A673 (cell line): ENCODE results near the gene BRCA1. TPM values are rescaled to one million over a fixed set of nuclear protein-coding genes. Genes with fewer than 3 reads are reported as not detected.

Experiments
- BruUV-seq: library from RNA; stranded (reverse); fragments of 400-500 nt; replicated peaks from 2 replicates; lab custom pipeline; 2021; lab: Mats Ljungman, UMichigan
- CTCF ChIA-PET: fragments of 300-600 bp; sonication (Branson Sonifier 250); formaldehyde crosslinking; loops from one replicate; lab custom pipeline; 2022; ENCODE audit warnings: antibody characterized with exemption; lab: Charles Lee
- POLR2A ChIA-PET: fragments of 300-600 bp; sonication (Branson Sonifier 250); formaldehyde crosslinking; loops from one replicate; lab custom pipeline; 2022; ENCODE audit warnings: antibody characterized with exemption; ENCODE audit not compliant: low non-redundant PET; lab: Charles Lee
- DNase-seq: peaks from one replicate; pipeline ENCODE4 v3.0.0-alpha.2; 2015; ENCODE audit warnings: low spot score
- H3K27ac ChIP-seq: fragments of 200-600 bp; sonication (generic); 2 replicates; pipeline ENCODE4 v1.5.1; 2016; ENCODE audit warnings: mixed run types, low read depth, mild to moderate bottlenecking, mixed read lengths, antibody characterized with exemption, low read length; ENCODE audit not compliant: poor library complexity, severe bottlenecking
- H3K27me3 ChIP-seq: fragments of 200-600 bp; sonication (generic); replicated peaks from 2 replicates; pipeline ENCODE4 v1.6.1; 2017; ENCODE audit warnings: mixed run types, low read depth, mild to moderate bottlenecking, mixed read lengths, antibody characterized with exemption, low read length; ENCODE audit not compliant: insufficient read depth, poor library complexity
- H3K36me3 ChIP-seq: fragments of 200-600 bp; sonication (generic); 2 replicates; pipeline ENCODE4 v1.6.1; 2016; ENCODE audit warnings: mixed run types, mild to moderate bottlenecking, mixed read lengths, antibody characterized with exemption, low read length; ENCODE audit not compliant: insufficient read depth, poor library complexity, severe bottlenecking
- H3K4me1 ChIP-seq: fragments of 200-600 bp; sonication (generic); 2 replicates; pipeline ENCODE4 v1.6.1; 2017; ENCODE audit warnings: mixed run types, mild to moderate bottlenecking, mixed read lengths, antibody characterized with exemption, low read length; ENCODE audit not compliant: insufficient read depth, poor library complexity, severe bottlenecking
- H3K4me3 ChIP-seq: fragments of 200-600 bp; sonication (generic); 2 replicates; pipeline ENCODE4 v1.5.1; 2016; ENCODE audit warnings: low read depth, mixed run types, mild to moderate bottlenecking, mixed read lengths, low read length; ENCODE audit not compliant: poor library complexity, severe bottlenecking
- H3K9me3 ChIP-seq: fragments of 200-600 bp; sonication (generic); 2 replicates; pipeline ENCODE4 v1.6.1; 2016; ENCODE audit warnings: mixed run types, low read depth, mild to moderate bottlenecking, mixed read lengths, antibody characterized with exemption, low read length; ENCODE audit not compliant: poor library complexity, severe bottlenecking
- EZH2 ChIP-seq: fragments of 200-600 bp; sonication (generic); IDR thresholded peaks from 2 replicates; pipeline ENCODE4 v1.6.1; 2017; ENCODE audit warnings: borderline replicate concordance, low read depth, mild to moderate bottlenecking, mixed read lengths, antibody characterized with exemption, low read length; ENCODE audit not compliant: poor library complexity, severe bottlenecking
- intact Hi-C: fragments of 100-400 bp; cut with micrococcal nuclease; formaldehyde crosslinking; loops from one replicate; pipeline ENCODE4 v1.10.0; 2022; ENCODE audit not compliant: unreplicated experiment
- total RNA-seq: library from RNA; stranded (reverse); gene quantifications from 2 replicates; pipeline ENCODE4 v1.2.3, GENCODE V29; 2021
- TF ChIP-seq, protein P1 (sequence below): fragments of 300-800, 200-600 bp; sonication (generic); conservative IDR thresholded peaks from 2 replicates; pipeline ENCODE4 v1.5.1; 2017; ENCODE audit warnings: low read depth, mild to moderate bottlenecking, antibody characterized with exemption, low read length, moderate library complexity, mixed read lengths

The BRCA1 gene
- total RNA-seq, 1 experiment from 2014 or later = 24.2 TPM

- TF ChIP-seq, protein P1, sequence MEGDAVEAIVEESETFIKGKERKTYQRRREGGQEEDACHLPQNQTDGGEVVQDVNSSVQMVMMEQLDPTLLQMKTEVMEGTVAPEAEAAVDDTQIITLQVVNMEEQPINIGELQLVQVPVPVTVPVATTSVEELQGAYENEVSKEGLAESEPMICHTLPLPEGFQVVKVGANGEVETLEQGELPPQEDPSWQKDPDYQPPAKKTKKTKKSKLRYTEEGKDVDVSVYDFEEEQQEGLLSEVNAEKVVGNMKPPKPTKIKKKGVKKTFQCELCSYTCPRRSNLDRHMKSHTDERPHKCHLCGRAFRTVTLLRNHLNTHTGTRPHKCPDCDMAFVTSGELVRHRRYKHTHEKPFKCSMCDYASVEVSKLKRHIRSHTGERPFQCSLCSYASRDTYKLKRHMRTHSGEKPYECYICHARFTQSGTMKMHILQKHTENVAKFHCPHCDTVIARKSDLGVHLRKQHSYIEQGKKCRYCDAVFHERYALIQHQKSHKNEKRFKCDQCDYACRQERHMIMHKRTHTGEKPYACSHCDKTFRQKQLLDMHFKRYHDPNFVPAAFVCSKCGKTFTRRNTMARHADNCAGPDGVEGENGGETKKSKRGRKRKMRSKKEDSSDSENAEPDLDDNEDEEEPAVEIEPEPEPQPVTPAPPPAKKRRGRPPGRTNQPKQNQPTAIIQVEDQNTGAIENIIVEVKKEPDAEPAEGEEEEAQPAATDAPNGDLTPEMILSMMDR = peak; percentile 62
- TF ChIP-seq EZH2 = no peak
- H3K4me3 ChIP-seq = peak within 1 kb of the TSS; percentile 55
- peak; percentile 94 for DNase-seq
- intact Hi-C loops = loop anchor here (10.0 kb wide), 1 partner anchor 100 kb away; the partner anchor contains the start of gene BRCA1
- CTCF ChIA-PET = interaction anchor here (0.5 to 1.2 kb wide), 5 partner anchors 9 to 291 kb away, joined by 3 to 7 read pairs (median 3); partner anchors contain the start of gene RPL27
- no peaks in the 10 kb centered on the region for H3K36me3 ChIP-seq
- no peaks in the 10 kb centered on the region for H3K27me3 ChIP-seq
- no peaks in the 10 kb centered on the region for H3K9me3 ChIP-seq
- no TSS peak for BruUV-seq
- POLR2A ChIA-PET = interaction anchor here (0.6 to 0.9 kb wide), 2 partner anchors 19 to 27 kb away, joined by 3 to 6 read pairs; partner anchors contain the start of gene RPL27
- H3K4me1 ChIP-seq = no peaks in the 10 kb centered on the region
- peak within 1 kb of the TSS; percentile 77 for H3K27ac ChIP-seq
Observed at GRCh38 chr17:43024407-43025289, 100.5 kb downstream of the BRCA1 start, which contains the start of gene RND2. TSS of gene RND2 (plus strand) at chr17:43025231. CDS start at chr17:43025348, 117 bp downstream.

DNA sequence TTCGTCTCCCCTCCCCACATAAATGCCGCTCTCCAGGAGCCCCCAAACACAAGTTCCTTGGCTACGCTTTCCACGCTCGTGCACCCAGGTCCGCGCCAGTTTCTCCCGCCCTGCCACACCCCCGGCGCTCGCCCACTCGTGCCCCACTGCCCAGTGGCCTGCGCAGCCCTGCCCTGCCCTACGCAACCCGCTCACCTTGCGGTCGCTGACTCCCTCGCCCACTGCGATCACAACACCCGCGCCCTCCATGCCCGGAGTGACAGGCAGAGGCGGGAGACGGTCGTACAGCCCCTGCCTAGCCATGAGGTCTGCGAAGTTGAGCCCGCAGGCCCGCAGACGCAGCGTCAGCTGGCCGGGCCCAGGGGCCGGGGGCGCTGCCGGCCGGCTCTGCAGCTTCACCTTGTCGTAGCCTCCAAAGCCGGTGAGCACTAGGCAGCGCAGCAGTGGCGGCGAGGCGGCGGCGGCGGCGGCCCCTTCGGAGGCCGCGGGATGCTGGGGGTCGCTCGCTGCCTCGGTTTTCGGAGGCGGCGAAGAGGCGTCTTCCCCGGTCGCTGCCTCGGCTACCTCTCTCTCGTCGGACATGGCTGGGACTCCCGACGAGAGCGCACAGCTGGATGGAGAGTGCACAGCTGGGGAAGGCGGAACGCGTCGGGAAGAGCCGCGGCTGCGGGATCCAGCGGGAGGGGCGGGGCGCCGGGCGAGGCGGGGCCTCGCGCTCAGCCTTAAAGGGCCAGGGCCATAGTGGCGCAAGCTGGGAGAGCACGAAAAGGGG is 103.2 kb downstream of the BRCA1 start, which contains the start of gene VAT1:
TSS of gene VAT1 (minus strand) at position 645 of the 772 bp plus-strand sequence. CDS start at position 582, 63 bp downstream.
- intact Hi-C loops = loop anchor here (10.0 kb wide), 1 partner anchor 103 kb away; the partner anchor contains the start of gene BRCA1
- POLR2A ChIA-PET = no interaction called here
- CTCF ChIA-PET = interaction anchor here (0.6 kb wide), 2 partner anchors 770 to 786 kb away, joined by 4 to 7 read pairs; no protein-coding TSS in a partner anchor
- no peaks in the 10 kb centered on the region for H3K4me1 ChIP-seq
- H3K27me3 ChIP-seq = no peaks in the 10 kb centered on the region
- H3K4me3 ChIP-seq = peak within 1 kb of the TSS; percentile 78
- BruUV-seq = no TSS peak
- H3K36me3 ChIP-seq = no peaks in the 10 kb centered on the region
- TF ChIP-seq, protein P1 = no peak
- TF ChIP-seq EZH2 = no peak
- H3K27ac ChIP-seq = no peak within 1 kb of the TSS
- peak; percentile 69 for DNase-seq
- no peaks in the 10 kb centered on the region for H3K9me3 ChIP-seq
